Globus pallidus (tissue), 1 donor: ENCODE data around the gene GLP1R.

Source experiments
- DNase-seq: peaks from one replicate; pipeline ENCODE4 v3.0.0-alpha.2; 2015; ENCODE audit warnings: low spot score

GLP1R gene

GRCh38 chr6:39062014-39062740, 13.6 kb downstream of the GLP1R start:
- no peak for DNase-seq

- no peak for DNase-seq
Measured at GRCh38 chr6:39063526-39063925, 14.9 kb downstream of the GLP1R start.

- DNase-seq: no peak
Measured at GRCh38 chr6:39065561-39065960, 17.0 kb downstream of the GLP1R start.

GRCh38 chr6:39068391-39068790, 19.8 kb downstream of the GLP1R start:
- DNase-seq: no peak

- DNase-seq: no peak
Measured at GRCh38 chr6:39072830-39073229, 24.2 kb downstream of the GLP1R start.

GRCh38 chr6:39073471-39074355, 25.1 kb downstream of the GLP1R start:
- no peak for DNase-seq

- no peak for DNase-seq
Measured at GRCh38 chr6:39074486-39074885, 25.9 kb downstream of the GLP1R start.

GRCh38 chr6:39075010-39075686, 26.6 kb downstream of the GLP1R start:
- DNase-seq: no peak

- no peak for DNase-seq
Measured at GRCh38 chr6:39075807-39076622, 27.4 kb downstream of the GLP1R start.

- no peak for DNase-seq
Measured at GRCh38 chr6:39076623-39077535, 28.3 kb downstream of the GLP1R start.

GRCh38 chr6:39077882-39078594, 29.5 kb downstream of the GLP1R start:
- DNase-seq: no peak

GRCh38 chr6:39078695-39079094, 30.1 kb downstream of the GLP1R start:
- DNase-seq: no peak

- no peak for DNase-seq
Measured at GRCh38 chr6:39079197-39080125, 30.9 kb downstream of the GLP1R start.

- no peak for DNase-seq
Measured at GRCh38 chr6:39080246-39080875, 31.8 kb downstream of the GLP1R start.

GRCh38 chr6:39082310-39082709, 33.7 kb downstream of the GLP1R start:
- no peak for DNase-seq

GRCh38 chr6:39083231-39083634, 34.7 kb downstream of the GLP1R start:
- no peak for DNase-seq

- DNase-seq: peak; percentile 5
Measured at GRCh38 chr6:39084506-39084905, 35.9 kb downstream of the GLP1R start.

- DNase-seq: no peak
Measured at GRCh38 chr6:39085129-39085797, 36.7 kb downstream of the GLP1R start.
